Measurements from ENCODE around the gene LONP1.

The LONP1 gene

GRCh38 chr19:5677580-5677979, 42.4 kb downstream of the LONP1 start:
- DNase-seq: no peak

GRCh38 chr19:5677136-5677535, 42.8 kb downstream of the LONP1 start:
- no peak for DNase-seq

- no peak for DNase-seq
These were observed 43.2 kb downstream of the LONP1 start for GRCh38 chr19:5676772-5677105.

- no peak for DNase-seq
These were observed 43.7 kb downstream of the LONP1 start for GRCh38 chr19:5676105-5676771.

- no peak for DNase-seq
These were observed 45.2 kb downstream of the LONP1 start for GRCh38 chr19:5674714-5675113.

GRCh38 chr19:5673752-5674151, 46.2 kb downstream of the LONP1 start:
- DNase-seq: no peak

- DNase-seq: no peak
These were observed 47.1 kb downstream of the LONP1 start for GRCh38 chr19:5672708-5673459.

- DNase-seq: no peak
These were observed 48.3 kb downstream of the LONP1 start for GRCh38 chr19:5671600-5671999.

GRCh38 chr19:5669212-5669611, 50.7 kb downstream of the LONP1 start:
- no peak for DNase-seq

- DNase-seq: no peak
These were observed 52.1 kb downstream of the LONP1 start for GRCh38 chr19:5667751-5668271.

- DNase-seq: no peak
These were observed 52.9 kb downstream of the LONP1 start for GRCh38 chr19:5666921-5667610.

GRCh38 chr19:5665781-5666513, 54.0 kb downstream of the LONP1 start:
- DNase-seq: no peak

GRCh38 chr19:5664515-5664914, 55.4 kb downstream of the LONP1 start:
- no peak for DNase-seq

- DNase-seq: no peak
These were observed 56.0 kb downstream of the LONP1 start for GRCh38 chr19:5663904-5664303.

- DNase-seq: no peak
These were observed 58.5 kb downstream of the LONP1 start for GRCh38 chr19:5661483-5661882.

- DNase-seq: no peak
These were observed 64.5 kb downstream of the LONP1 start for GRCh38 chr19:5655412-5655811.

GRCh38 chr19:5654931-5655330, 65.0 kb downstream of the LONP1 start:
- no peak for DNase-seq

GRCh38 chr19:5652261-5652660, 67.7 kb downstream of the LONP1 start:
- no peak for DNase-seq

- DNase-seq: no peak
These were observed 68.6 kb downstream of the LONP1 start for GRCh38 chr19:5651361-5651760.

GRCh38 chr19:5648464-5648863, 71.5 kb downstream of the LONP1 start:
- no peak for DNase-seq

GRCh38 chr19:5646703-5647102, 73.2 kb downstream of the LONP1 start:
- no peak for DNase-seq

GRCh38 chr19:5645409-5645808, 74.5 kb downstream of the LONP1 start:
- DNase-seq: no peak

- DNase-seq: no peak
These were observed 75.9 kb downstream of the LONP1 start for GRCh38 chr19:5644037-5644436.
